Mesenchymal stem cell (in vitro differentiated cells and primary cell): ENCODE measurements around the gene LDAH.

Source experiments
- DNase-seq: peaks from one replicate; pipeline ENCODE4 v3.0.0-alpha.2; 2013
- H2AFZ ChIP-seq: one replicate; pipeline ENCODE4 v1.6.1; 2013; ENCODE audit warnings: low read depth, mild to moderate bottlenecking, control low read depth, inconsistent platforms, low read length, moderate library complexity
- H2AK5ac ChIP-seq: 2 replicates; pipeline ENCODE4 v1.6.1; 2013; ENCODE audit warnings: low read length, moderate library complexity, mild to moderate bottlenecking, inconsistent platforms; ENCODE audit not compliant: severe bottlenecking
- H2BK120ac ChIP-seq: one replicate; pipeline ENCODE4 v1.6.1; 2013; ENCODE audit warnings: low read depth, mild to moderate bottlenecking, inconsistent platforms, low read length, moderate library complexity
- H2BK12ac ChIP-seq, 2 experiments: one replicate each; pipeline ENCODE4 v1.6.1; 2013; ENCODE audit warnings: inconsistent platforms in 2 of 2, low read length in 2 of 2, mild to moderate bottlenecking in 2 of 2, moderate library complexity in 2 of 2, control low read depth in 1 of 2
- H2BK15ac ChIP-seq: one replicate; pipeline ENCODE4 v1.6.1; 2013; ENCODE audit warnings: mild to moderate bottlenecking, low read depth, inconsistent platforms; ENCODE audit not compliant: poor library complexity, severe bottlenecking
- H2BK5ac ChIP-seq: 2 replicates; pipeline ENCODE4 v1.6.1; 2013; ENCODE audit warnings: low read depth, mild to moderate bottlenecking, low read length, control low read depth, inconsistent platforms; ENCODE audit not compliant: poor library complexity, severe bottlenecking
- H3K14ac ChIP-seq, 2 experiments: one replicate each; pipeline ENCODE4 v1.6.1; 2013; ENCODE audit warnings: inconsistent platforms in 2 of 2, low read length in 2 of 2, control low read depth in 1 of 2, mild to moderate bottlenecking in 1 of 2, moderate library complexity in 1 of 2
- H3K18ac ChIP-seq, 2 experiments: one replicate each; pipeline ENCODE4 v1.6.1; 2013; ENCODE audit warnings: inconsistent platforms in 2 of 2, low read length in 2 of 2, control low read depth in 1 of 2, low read depth in 1 of 2, mild to moderate bottlenecking in 1 of 2
- H3K23ac ChIP-seq, 2 experiments: one replicate each; pipeline ENCODE4 v1.6.1; 2013; ENCODE audit warnings: inconsistent platforms in 2 of 2, low read length in 2 of 2, mild to moderate bottlenecking in 2 of 2, moderate library complexity in 2 of 2, control low read depth in 1 of 2
- H3K27ac ChIP-seq: 2 replicates; pipeline ENCODE4 v1.5.1; 2013; ENCODE audit warnings: mild to moderate bottlenecking, moderate library complexity, low read length, control low read depth, inconsistent platforms; ENCODE audit not compliant: poor library complexity, severe bottlenecking
- H3K27me3 ChIP-seq, 2 experiments: 2 replicates each; pipeline versions ENCODE4 v1.6.1 to v1.7.0; 2013; ENCODE audit warnings: low read length in 2 of 2, mild to moderate bottlenecking in 2 of 2, moderate library complexity in 2 of 2, control low read depth in 1 of 2, inconsistent platforms in 1 of 2; ENCODE audit not compliant: control insufficient read depth in 1 of 2, insufficient read depth in 1 of 2
- H3K36me3 ChIP-seq, 2 experiments: 2 replicates each; pipeline versions ENCODE4 v1.6.1 to v1.7.0; 2013; ENCODE audit warnings: low read length in 2 of 2, control low read depth in 1 of 2, inconsistent platforms in 1 of 2, low read depth in 1 of 2, mild to moderate bottlenecking in 1 of 2; ENCODE audit not compliant: insufficient read depth in 2 of 2, control insufficient read depth in 1 of 2
- H3K4ac ChIP-seq, 2 experiments: one replicate each; pipeline ENCODE4 v1.6.1; 2013; ENCODE audit warnings: inconsistent platforms in 2 of 2, low read length in 2 of 2, mild to moderate bottlenecking in 2 of 2, moderate library complexity in 2 of 2, control low read depth in 1 of 2, low read depth in 1 of 2
- H3K4me1 ChIP-seq: 2 replicates; pipeline ENCODE4 v1.6.1; 2013; ENCODE audit warnings: low read depth, low read length, control low read depth; ENCODE audit not compliant: control insufficient read depth, insufficient read depth
- H3K4me2 ChIP-seq: 2 replicates; pipeline ENCODE4 v1.6.1; 2013; ENCODE audit warnings: low read length, mild to moderate bottlenecking, inconsistent platforms; ENCODE audit not compliant: poor library complexity, severe bottlenecking
- H3K4me3 ChIP-seq, 2 experiments: 2 replicates each; pipeline versions ENCODE4 v1.5.1 to v1.7.0; 2013; ENCODE audit warnings: low read length in 2 of 2, mild to moderate bottlenecking in 2 of 2, control low read depth in 1 of 2, low read depth in 1 of 2; ENCODE audit not compliant: insufficient read depth in 1 of 2
- H3K79me1 ChIP-seq: replicated peaks from 2 replicates; pipeline ENCODE4 v1.6.1; 2013; ENCODE audit warnings: mild to moderate bottlenecking, control low read depth, low read length, inconsistent platforms; ENCODE audit not compliant: poor library complexity, severe bottlenecking
- H3K9ac ChIP-seq: 2 replicates; pipeline ENCODE4 v1.7.0; 2013; ENCODE audit warnings: mild to moderate bottlenecking, low read length, moderate library complexity
- H3K9me3 ChIP-seq: 2 replicates; pipeline ENCODE4 v1.7.0; 2013; ENCODE audit warnings: mild to moderate bottlenecking, low read length; ENCODE audit not compliant: control insufficient read depth
- H4K8ac ChIP-seq: one replicate; pipeline ENCODE4 v1.6.1; 2013; ENCODE audit warnings: inconsistent platforms, mild to moderate bottlenecking, low read length, moderate library complexity
- H4K91ac ChIP-seq: one replicate; pipeline ENCODE4 v1.6.1; 2013; ENCODE audit warnings: mild to moderate bottlenecking, low read length, inconsistent platforms
- WGBS: methylation state at CpG from one replicate; pipeline ENCODE4 v1.1.7; 2013; ENCODE audit warnings: mixed read lengths; 5-methylcytosine and 5-hydroxymethylcytosine counted together

Gene LDAH

DNA sequence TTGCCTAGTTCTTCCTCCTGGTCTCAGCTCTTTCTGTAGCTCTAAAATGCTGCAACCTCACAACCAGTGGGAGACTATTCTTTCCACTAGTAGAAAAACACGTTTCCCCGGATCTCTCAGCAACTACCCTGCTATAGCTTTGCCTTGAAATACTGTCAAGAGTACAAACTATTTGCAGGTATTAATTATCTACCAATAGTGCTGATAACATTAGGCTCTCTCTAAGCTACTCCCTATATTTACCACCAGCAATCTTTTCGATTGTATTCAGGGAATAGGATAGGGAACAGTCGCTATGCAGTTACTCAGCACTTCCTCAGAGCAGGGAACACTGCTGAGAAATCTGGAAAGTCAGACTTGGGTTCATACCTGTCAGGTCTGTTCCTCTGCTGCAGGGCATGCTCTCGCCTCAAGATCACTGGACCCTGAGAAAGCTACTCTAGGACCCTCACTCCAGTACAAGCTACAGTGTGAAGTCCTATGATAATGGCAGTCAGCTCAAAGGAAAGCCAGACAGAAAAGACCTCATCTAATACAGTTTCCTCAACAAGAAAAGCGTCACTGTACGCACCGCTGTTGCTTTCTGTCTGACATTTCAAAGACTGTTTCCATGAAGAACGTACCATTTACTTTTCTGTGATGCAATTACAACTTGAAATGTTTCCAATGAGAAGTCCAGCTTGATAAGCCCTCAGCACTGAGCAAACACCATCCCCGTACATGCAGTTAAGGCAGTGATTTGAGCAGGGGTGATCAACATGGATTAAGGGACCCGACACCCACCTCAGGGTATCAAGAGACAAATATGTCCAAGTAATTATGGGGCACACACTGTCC is 133.3 kb downstream of the LDAH start:
- H2BK120ac ChIP-seq: no peak overlapping the region
- no peak for DNase-seq
- peak overlapping the region in 1 of 2 experiments; percentile 45 for H3K4ac ChIP-seq
- H2AK5ac ChIP-seq: no peak overlapping the region
- peak overlapping the region in 1 of 2 experiments; percentile 54 for H3K18ac ChIP-seq
- H3K27ac ChIP-seq: no peak overlapping the region
- H3K23ac ChIP-seq: no peak overlapping the region
- no peak overlapping the region for H3K4me2 ChIP-seq
- H4K91ac ChIP-seq: peak overlapping the region; percentile 40
- peaks cover 9 to 40% of the 10 kb centered on the region in 2 experiments for H3K36me3 ChIP-seq
- no peak overlapping the region for H3K9ac ChIP-seq
- H2AFZ ChIP-seq: no peak overlapping the region
- peak overlapping the region; percentile 32 for H4K8ac ChIP-seq
- H2BK15ac ChIP-seq: no peak overlapping the region
- H3K9me3 ChIP-seq: no peaks in the 10 kb centered on the region
- H3K4me1 ChIP-seq: no peaks in the 10 kb centered on the region
- H3K14ac ChIP-seq: no peak overlapping the region
- H2BK12ac ChIP-seq: peak overlapping the region; percentile 55 to 64
- no peak overlapping the region for H3K4me3 ChIP-seq
- no peaks in the 10 kb centered on the region for H3K27me3 ChIP-seq
- WGBS: 90% methylated on average over 9 of the region's 11 CpGs
- peaks cover 6% of the 10 kb centered on the region for H3K79me1 ChIP-seq
- H2BK5ac ChIP-seq: no peak overlapping the region

DNA sequence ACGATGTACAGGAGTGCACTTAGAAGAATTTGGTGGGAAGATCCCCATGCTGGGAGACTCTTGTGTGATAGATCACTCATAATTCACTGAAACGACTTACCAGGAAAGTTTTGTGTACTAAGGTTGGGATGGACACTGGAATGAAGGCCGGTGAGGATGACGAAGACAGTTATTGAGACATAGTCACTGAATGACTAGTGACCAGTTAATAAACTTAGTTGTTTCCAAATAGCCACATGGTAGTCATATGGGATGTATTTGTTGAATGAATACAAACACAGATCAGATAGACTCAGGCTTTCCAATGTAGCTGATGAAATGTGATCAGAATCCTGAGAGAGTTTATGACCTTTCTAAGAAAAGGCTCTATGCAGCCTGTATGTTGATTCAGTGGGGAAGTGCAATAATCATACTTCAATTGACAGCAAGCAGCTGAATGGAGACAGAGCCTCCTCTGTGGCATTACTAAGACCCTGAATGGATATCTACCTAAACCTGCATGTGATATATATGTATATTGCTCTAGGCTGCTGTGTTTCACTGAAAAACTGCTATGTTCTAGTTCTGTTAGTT is 135.6 kb downstream of the LDAH start:
- Histone ChIP-seq H3K9me3 (no peaks in the 10 kb centered on the region), H3K4me1 (no peaks in the 10 kb centered on the region), H2BK120ac (no peak overlapping the region), H3K4me2 (no peak overlapping the region), H4K8ac (no peak overlapping the region), H3K4ac (no peak overlapping the region), H3K36me3 (peaks cover 16 to 41% of the 10 kb centered on the region in 2 experiments), H3K4me3 (no peak overlapping the region), H2AFZ (no peak overlapping the region), H3K27ac (no peak overlapping the region), H3K23ac (no peak overlapping the region), H4K91ac (no peak overlapping the region), H3K18ac (no peak overlapping the region), H3K9ac (no peak overlapping the region), H2AK5ac (no peak overlapping the region), H3K27me3 (no peaks in the 10 kb centered on the region), H2BK12ac (no peak overlapping the region), H2BK5ac (no peak overlapping the region), H3K79me1 (peaks cover 9% of the 10 kb centered on the region), H3K14ac (no peak overlapping the region), H2BK15ac (no peak overlapping the region)
- peak; percentile 70 for DNase-seq
- 91% methylated on average over 4 of the region's 4 CpGs for WGBS

GRCh38 chr2:20684581-20685063 is 138.3 kb downstream of the LDAH start:
- Histone ChIP-seq H2AFZ (no peak overlapping the region), H3K36me3 (peaks cover 27 to 51% of the 10 kb centered on the region in 2 experiments), H2BK5ac (no peak overlapping the region), H3K18ac (no peak overlapping the region), H2AK5ac (no peak overlapping the region), H3K4ac (no peak overlapping the region), H3K4me3 (no peak overlapping the region), H3K9me3 (no peaks in the 10 kb centered on the region), H3K27ac (no peak overlapping the region), H2BK12ac (no peak overlapping the region), H4K8ac (no peak overlapping the region), H2BK120ac (no peak overlapping the region), H2BK15ac (no peak overlapping the region), H3K27me3 (no peaks in the 10 kb centered on the region), H3K23ac (no peak overlapping the region), H4K91ac (no peak overlapping the region), H3K9ac (no peak overlapping the region), H3K14ac (no peak overlapping the region), H3K79me1 (peaks cover 6% of the 10 kb centered on the region), H3K4me1 (peaks cover 4% of the 10 kb centered on the region), H3K4me2 (no peak overlapping the region)
- DNase-seq: no peak
- 88% methylated on average over 6 of the region's 6 CpGs for WGBS

- H3K4me3 ChIP-seq: no peak overlapping the region
- H2BK120ac ChIP-seq: no peak overlapping the region
- DNase-seq: peak; percentile 50
- 60% methylated on average over 7 of the region's 7 CpGs for WGBS
- no peak overlapping the region for H3K23ac ChIP-seq
- no peak overlapping the region for H3K4me2 ChIP-seq
- no peak overlapping the region for H4K8ac ChIP-seq
- no peak overlapping the region for H3K18ac ChIP-seq
- no peak overlapping the region for H3K4ac ChIP-seq
- no peak overlapping the region for H2BK12ac ChIP-seq
- H3K9ac ChIP-seq: no peak overlapping the region
- H2BK5ac ChIP-seq: no peak overlapping the region
- H3K4me1 ChIP-seq: peaks cover 7% of the 10 kb centered on the region
- H4K91ac ChIP-seq: no peak overlapping the region
- no peak overlapping the region for H2BK15ac ChIP-seq
- no peaks in the 10 kb centered on the region for H3K9me3 ChIP-seq
- H3K27ac ChIP-seq: no peak overlapping the region
- no peak overlapping the region for H2AFZ ChIP-seq
- peaks cover 3% of the 10 kb centered on the region for H3K79me1 ChIP-seq
- H2AK5ac ChIP-seq: no peak overlapping the region
- H3K27me3 ChIP-seq: no peaks in the 10 kb centered on the region
- peaks cover 37 to 49% of the 10 kb centered on the region in 2 experiments for H3K36me3 ChIP-seq
- no peak overlapping the region for H3K14ac ChIP-seq
Observed at GRCh38 chr2:20682167-20682920, 140.6 kb downstream of the LDAH start.
